Activated naive CD8-positive, alpha-beta T cell treated with anti-CD3 and anti-CD28 coated beads, Interleukin-2, amount 50 U/mL, for 24 hours (primary cell): ENCODE data around the gene SREK1IP1.

Source experiments
- ATAC-seq: fragments of 150-1000 bp; cut with Tn5 transposase; one replicate; pipeline ENCODE4 v1.10.0; 2021
- DNase-seq: peaks from one replicate; pipeline ENCODE4 v3.0.0; 2021
- H3K27ac Mint-ChIP-seq: one replicate; pipeline ENCODE4 v1.8.0; 2021; ENCODE audit warnings: mild to moderate bottlenecking, mixed read lengths
- H3K27me3 Mint-ChIP-seq: one replicate; pipeline ENCODE4 v1.8.0; 2021; ENCODE audit warnings: mixed read lengths
- H3K36me3 Mint-ChIP-seq: one replicate; pipeline ENCODE4 v1.8.0; 2021; ENCODE audit warnings: low read depth, mixed read lengths
- H3K4me1 Mint-ChIP-seq: one replicate; pipeline ENCODE4 v1.8.0; 2021; ENCODE audit warnings: mixed read lengths
- H3K4me3 Mint-ChIP-seq: one replicate; pipeline ENCODE4 v1.8.0; 2021; ENCODE audit warnings: mild to moderate bottlenecking, moderate library complexity, mixed read lengths
- H3K9me3 Mint-ChIP-seq: one replicate; pipeline ENCODE4 v1.8.0; 2021; ENCODE audit warnings: mixed read lengths

The SREK1IP1 gene

GRCh38 chr5:64768358-64769312 is at the start of gene SREK1IP1, which contains the start of gene CWC27:
Gene SREK1IP1 (minus strand): TSS chr5:64768691. CDS start chr5:64768517, 174 bp downstream.
Gene CWC27 (plus strand): TSS chr5:64768930. CDS start chr5:64769147, 217 bp downstream.
- H3K4me1 Mint-ChIP-seq, result peaks cover 52% of the 10 kb centered on the region
- H3K27me3 Mint-ChIP-seq, result no peaks in the 10 kb centered on the region
- peaks cover 8% of the 10 kb centered on the region for H3K36me3 Mint-ChIP-seq
- peak within 1 kb of the TSS; percentile 99 for H3K4me3 Mint-ChIP-seq
- ATAC-seq (peak; percentile 97), DNase-seq (peak; percentile 76)
- peak within 1 kb of the TSS; percentile 96 for H3K27ac Mint-ChIP-seq
- no peaks in the 10 kb centered on the region for H3K9me3 Mint-ChIP-seq

- ATAC-seq (no peak), DNase-seq (no peak)
- H3K4me1 Mint-ChIP-seq, result peaks cover 19% of the 10 kb centered on the region
- no peak overlapping the region for H3K4me3 Mint-ChIP-seq
- peaks cover 21% of the 10 kb centered on the region for H3K36me3 Mint-ChIP-seq
- no peak overlapping the region for H3K27ac Mint-ChIP-seq
- H3K27me3 Mint-ChIP-seq, result no peaks in the 10 kb centered on the region
- no peaks in the 10 kb centered on the region for H3K9me3 Mint-ChIP-seq
Observed at GRCh38 chr5:64818245-64818644, 49.8 kb upstream of the SREK1IP1 start.

- Mint-ChIP-seq H3K4me3 (no peak overlapping the region), H3K36me3 (peaks cover 6% of the 10 kb centered on the region), H3K4me1 (peaks cover 3% of the 10 kb centered on the region), H3K9me3 (no peaks in the 10 kb centered on the region), H3K27ac (no peak overlapping the region), H3K27me3 (no peaks in the 10 kb centered on the region)
- DNase-seq, result no peak
- ATAC-seq, result peak; percentile 66
Observed at GRCh38 chr5:64814073-64814472, 45.6 kb upstream of the SREK1IP1 start.

GRCh38 chr5:64811050-64811640 is 42.7 kb upstream of the SREK1IP1 start:
- Mint-ChIP-seq H3K36me3 (peaks cover 10% of the 10 kb centered on the region), H3K9me3 (no peaks in the 10 kb centered on the region), H3K27ac (no peak overlapping the region), H3K4me3 (no peak overlapping the region), H3K27me3 (no peaks in the 10 kb centered on the region), H3K4me1 (peaks cover 3% of the 10 kb centered on the region)
- ATAC-seq, result no peak
- no peak for DNase-seq

GRCh38 chr5:64807520-64807919 is 39.0 kb upstream of the SREK1IP1 start:
- H3K36me3 Mint-ChIP-seq, result peaks cover 9% of the 10 kb centered on the region

GRCh38 chr5:64806537-64806936 is 38.0 kb upstream of the SREK1IP1 start:
- no peak for DNase-seq
- Mint-ChIP-seq H3K27ac (no peak overlapping the region), H3K9me3 (no peaks in the 10 kb centered on the region), H3K27me3 (no peaks in the 10 kb centered on the region), H3K4me3 (no peak overlapping the region), H3K4me1 (no peaks in the 10 kb centered on the region), H3K36me3 (peaks cover 9% of the 10 kb centered on the region)
- no peak for ATAC-seq

More at GRCh38 chr5:64807520-64807919, 39.0 kb upstream of the SREK1IP1 start:
- ATAC-seq, result no peak
- H3K4me3 Mint-ChIP-seq, result no peak overlapping the region
- no peaks in the 10 kb centered on the region for H3K9me3 Mint-ChIP-seq
- H3K27ac Mint-ChIP-seq, result no peak overlapping the region
- no peak for DNase-seq
- no peaks in the 10 kb centered on the region for H3K27me3 Mint-ChIP-seq
- no peaks in the 10 kb centered on the region for H3K4me1 Mint-ChIP-seq

GRCh38 chr5:64800926-64801325 is 32.4 kb upstream of the SREK1IP1 start:
- Mint-ChIP-seq H3K4me1 (no peaks in the 10 kb centered on the region), H3K36me3 (peaks cover 5% of the 10 kb centered on the region), H3K4me3 (no peak overlapping the region), H3K27ac (no peak overlapping the region), H3K9me3 (no peaks in the 10 kb centered on the region), H3K27me3 (no peaks in the 10 kb centered on the region)
- DNase-seq (no peak), ATAC-seq (no peak)

- H3K4me3 Mint-ChIP-seq, result no peak overlapping the region
- H3K4me1 Mint-ChIP-seq, result no peaks in the 10 kb centered on the region
- peaks cover 9% of the 10 kb centered on the region for H3K36me3 Mint-ChIP-seq
Observed at GRCh38 chr5:64796301-64796700, 27.8 kb upstream of the SREK1IP1 start.

GRCh38 chr5:64794053-64794770 is 25.7 kb upstream of the SREK1IP1 start:
- DNase-seq (no peak), ATAC-seq (no peak)
- no peaks in the 10 kb centered on the region for H3K9me3 Mint-ChIP-seq
- H3K27ac Mint-ChIP-seq, result no peak overlapping the region
- H3K4me3 Mint-ChIP-seq, result no peak overlapping the region
- H3K4me1 Mint-ChIP-seq, result peaks cover 5% of the 10 kb centered on the region
- peaks cover 14% of the 10 kb centered on the region for H3K36me3 Mint-ChIP-seq
- H3K27me3 Mint-ChIP-seq, result no peaks in the 10 kb centered on the region

More at GRCh38 chr5:64796301-64796700, 27.8 kb upstream of the SREK1IP1 start:
- H3K27me3 Mint-ChIP-seq, result no peaks in the 10 kb centered on the region
- H3K9me3 Mint-ChIP-seq, result no peaks in the 10 kb centered on the region
- DNase-seq (no peak), ATAC-seq (no peak)
- no peak overlapping the region for H3K27ac Mint-ChIP-seq

- no peaks in the 10 kb centered on the region for H3K27me3 Mint-ChIP-seq
- no peak for DNase-seq
- H3K27ac Mint-ChIP-seq, result no peak overlapping the region
- peaks cover 17% of the 10 kb centered on the region for H3K36me3 Mint-ChIP-seq
- peaks cover 5% of the 10 kb centered on the region for H3K4me1 Mint-ChIP-seq
- no peaks in the 10 kb centered on the region for H3K9me3 Mint-ChIP-seq
- H3K4me3 Mint-ChIP-seq, result no peak overlapping the region
- no peak for ATAC-seq
Observed at GRCh38 chr5:64792469-64792868, 24.0 kb upstream of the SREK1IP1 start.

GRCh38 chr5:64790210-64790609 is 21.7 kb upstream of the SREK1IP1 start:
- Mint-ChIP-seq H3K36me3 (peaks cover 24% of the 10 kb centered on the region), H3K9me3 (no peaks in the 10 kb centered on the region), H3K4me1 (peaks cover 5% of the 10 kb centered on the region), H3K27me3 (no peaks in the 10 kb centered on the region), H3K27ac (peak overlapping the region; percentile 40), H3K4me3 (no peak overlapping the region)
- ATAC-seq (no peak), DNase-seq (no peak)

GRCh38 chr5:64789457-64789856 is 21.0 kb upstream of the SREK1IP1 start:
- H3K27ac Mint-ChIP-seq, result no peak overlapping the region
- H3K4me1 Mint-ChIP-seq, result peaks cover 5% of the 10 kb centered on the region
- H3K9me3 Mint-ChIP-seq, result no peaks in the 10 kb centered on the region
- peaks cover 25% of the 10 kb centered on the region for H3K36me3 Mint-ChIP-seq
- no peak for ATAC-seq
- no peaks in the 10 kb centered on the region for H3K27me3 Mint-ChIP-seq
- no peak for DNase-seq
- H3K4me3 Mint-ChIP-seq, result no peak overlapping the region

GRCh38 chr5:64788156-64788555 is 19.7 kb upstream of the SREK1IP1 start:
- no peaks in the 10 kb centered on the region for H3K9me3 Mint-ChIP-seq
- DNase-seq, result no peak
- no peak overlapping the region for H3K4me3 Mint-ChIP-seq
- H3K27ac Mint-ChIP-seq, result no peak overlapping the region
- no peaks in the 10 kb centered on the region for H3K27me3 Mint-ChIP-seq
- H3K4me1 Mint-ChIP-seq, result peaks cover 5% of the 10 kb centered on the region
- ATAC-seq, result no peak
- peaks cover 31% of the 10 kb centered on the region for H3K36me3 Mint-ChIP-seq

- no peak overlapping the region for H3K27ac Mint-ChIP-seq
- H3K36me3 Mint-ChIP-seq, result peaks cover 25% of the 10 kb centered on the region
- H3K4me1 Mint-ChIP-seq, result peaks cover 5% of the 10 kb centered on the region
- no peak for DNase-seq
- H3K9me3 Mint-ChIP-seq, result no peaks in the 10 kb centered on the region
- H3K4me3 Mint-ChIP-seq, result no peak overlapping the region
- no peaks in the 10 kb centered on the region for H3K27me3 Mint-ChIP-seq
- ATAC-seq, result no peak
Observed at GRCh38 chr5:64786372-64786771, 17.9 kb upstream of the SREK1IP1 start.
